Colonic mucosa (tissue), 4 donors: Measurements from ENCODE around the gene DLGAP1. TPM values are rescaled to one million over a fixed set of nuclear protein-coding genes. Genes with fewer than 3 reads are reported as not detected.

Experiments
- DNase-seq: peaks from one replicate; pipeline ENCODE4 v3.0.0-alpha.2; 2020
- H3K27ac ChIP-seq: fragments of 200-600 bp; one replicate; pipeline ENCODE4 v1.8.0; 2021
- H3K27me3 ChIP-seq: fragments of 200-600 bp; one replicate; pipeline ENCODE4 v1.8.0; 2021
- H3K36me3 ChIP-seq: fragments of 200-600 bp; one replicate; pipeline ENCODE4 v1.8.0; 2021
- H3K4me1 ChIP-seq: fragments of 200-600 bp; one replicate; pipeline ENCODE4 v1.8.0; 2021; ENCODE audit warnings: mild to moderate bottlenecking
- H3K4me3 ChIP-seq: fragments of 200-600 bp; one replicate; pipeline ENCODE4 v1.8.0; 2021
- H3K9ac ChIP-seq, 2 donors: one replicate each; pipeline ENCODE4 v1.7.0; 2013; ENCODE audit warnings: control low read depth in 2 of 2, low read depth in 2 of 2, low read length in 2 of 2
- H3K9me3 ChIP-seq: fragments of 200-600 bp; one replicate; pipeline ENCODE4 v1.8.0; 2021
- CTCF ChIP-seq: fragments of 200-600 bp; IDR thresholded peaks from one replicate; pipeline ENCODE4 v1.8.0; 2022; ENCODE audit warnings: antibody characterized with exemption, mild to moderate bottlenecking
- intact Hi-C: fragments of 100-400 bp; cut with DNase I; formaldehyde crosslinking; loops from one replicate; pipeline ENCODE4 v1.14.1; 2022
- total RNA-seq, 2 donors: library from RNA; stranded (reverse); fragmentation: NEBNext Ultra II Directional in 1 of 2; extraction: Animal tissue kit (Norgen Biotek cat#: 25700) in 1 of 2; gene quantifications; one replicate each; pipeline ENCODE4 v1.2.1, GENCODE V29; 2021
- donor health status: healthy.
- donor health status: DM: no; HTN: no; CAD: no.
- donor health status: DM: no; HTN: no; CAD: no.

DLGAP1 gene
- total RNA-seq, 2 donors from 2014 or later: 0.25 to 0.50 TPM

- no peak overlapping the region for H3K27ac ChIP-seq
- no peaks in the 10 kb centered on the region for H3K9me3 ChIP-seq
- H3K27me3 ChIP-seq: no peaks in the 10 kb centered on the region
- TF ChIP-seq CTCF: no peak
- intact Hi-C loops: no loop called here
- no peak overlapping the region for H3K9ac ChIP-seq
- H3K36me3 ChIP-seq: no peaks in the 10 kb centered on the region
- no peaks in the 10 kb centered on the region for H3K4me1 ChIP-seq
- H3K4me3 ChIP-seq: no peak overlapping the region
- no peak for DNase-seq
Observed at GRCh38 chr18:4391859-4392258, 63.2 kb downstream of the DLGAP1 start.

DNA sequence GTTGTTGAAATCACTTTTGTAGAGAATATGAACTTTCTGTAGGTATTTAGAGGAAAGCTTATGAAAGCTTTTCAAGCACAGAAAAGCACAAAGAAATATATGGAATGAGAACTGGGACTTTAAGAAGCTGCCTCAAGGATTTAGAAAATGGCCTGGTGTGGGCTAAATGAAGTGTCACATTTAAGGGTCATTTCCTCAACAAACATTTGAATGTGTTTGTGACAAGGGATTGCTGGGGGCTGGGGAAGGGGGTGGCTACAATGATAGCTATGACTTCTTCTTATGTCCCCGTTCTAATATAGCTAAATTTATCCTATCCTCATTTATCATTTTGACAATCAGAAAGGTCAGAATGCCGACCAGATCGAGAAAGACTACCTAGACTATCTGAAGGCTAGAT, 69.2 kb downstream of the DLGAP1 start:
- Histone ChIP-seq H3K27ac (no peak overlapping the region), H3K9me3 (no peaks in the 10 kb centered on the region), H3K27me3 (no peaks in the 10 kb centered on the region), H3K9ac (no peak overlapping the region), H3K36me3 (no peaks in the 10 kb centered on the region), H3K4me1 (no peaks in the 10 kb centered on the region), H3K4me3 (no peak overlapping the region)
- no peak for DNase-seq
- TF ChIP-seq CTCF: no peak
- intact Hi-C loops: no loop called here

GRCh38 chr18:4384932-4385331, 70.2 kb downstream of the DLGAP1 start:
- Histone ChIP-seq H3K9me3 (no peaks in the 10 kb centered on the region), H3K27ac (no peak overlapping the region), H3K4me3 (no peak overlapping the region), H3K4me1 (no peaks in the 10 kb centered on the region), H3K36me3 (no peaks in the 10 kb centered on the region), H3K9ac (no peak overlapping the region), H3K27me3 (no peaks in the 10 kb centered on the region)
- intact Hi-C loops: no loop called here
- DNase-seq: no peak
- TF ChIP-seq CTCF: no peak

DNA sequence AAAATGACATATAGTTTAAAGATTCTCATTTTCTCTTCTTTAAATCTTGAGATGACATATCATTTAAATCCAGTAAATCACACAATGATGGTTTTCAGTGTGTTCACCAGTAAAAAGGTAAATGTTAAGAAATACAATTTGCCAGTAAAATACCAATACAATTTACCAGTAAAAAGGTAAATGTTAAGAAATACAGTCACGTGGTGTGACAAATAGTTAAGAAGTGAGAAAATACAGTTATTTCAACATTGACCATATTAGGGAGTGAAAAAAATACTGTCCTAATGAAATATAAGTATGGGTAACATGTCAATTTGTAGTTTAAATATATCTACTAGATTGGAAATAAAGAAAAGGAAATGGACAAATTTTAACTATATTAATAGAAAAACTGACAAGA, 80.5 kb downstream of the DLGAP1 start:
- H3K9ac ChIP-seq: no peak overlapping the region
- no peak overlapping the region for H3K27ac ChIP-seq
- H3K4me3 ChIP-seq: no peak overlapping the region
- H3K36me3 ChIP-seq: no peaks in the 10 kb centered on the region
- no peak for DNase-seq
- no peaks in the 10 kb centered on the region for H3K9me3 ChIP-seq
- TF ChIP-seq CTCF: no peak
- intact Hi-C loops: no loop called here
- H3K27me3 ChIP-seq: no peaks in the 10 kb centered on the region
- no peaks in the 10 kb centered on the region for H3K4me1 ChIP-seq

DNA sequence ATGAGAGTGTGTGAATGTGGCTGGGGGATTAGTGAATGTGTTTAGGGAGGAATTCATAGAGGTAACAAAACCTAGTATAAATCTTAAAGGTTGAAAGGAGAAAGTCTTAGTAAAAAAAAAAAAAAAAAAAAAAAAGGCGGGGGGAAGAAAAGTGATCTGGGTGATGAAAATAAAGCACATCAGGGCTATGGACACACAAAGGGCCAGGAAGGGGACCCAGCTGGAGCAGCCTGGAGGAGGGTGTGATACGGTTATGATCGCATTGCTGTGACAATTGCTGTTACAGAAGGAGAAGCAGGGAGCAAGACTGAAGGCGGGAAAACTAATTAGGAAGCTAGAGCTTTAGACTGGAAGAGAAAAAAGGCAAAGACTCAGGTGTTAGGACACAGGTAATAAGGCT, 85.4 kb downstream of the DLGAP1 start:
- H3K4me1 ChIP-seq: no peaks in the 10 kb centered on the region
- DNase-seq: no peak
- H3K27ac ChIP-seq: no peak overlapping the region
- no peak for TF ChIP-seq CTCF
- H3K36me3 ChIP-seq: no peaks in the 10 kb centered on the region
- H3K9me3 ChIP-seq: no peaks in the 10 kb centered on the region
- no peak overlapping the region for H3K9ac ChIP-seq
- no peak overlapping the region for H3K4me3 ChIP-seq
- H3K27me3 ChIP-seq: no peaks in the 10 kb centered on the region
- intact Hi-C loops: no loop called here

- no peak for DNase-seq
- H3K36me3 ChIP-seq: no peaks in the 10 kb centered on the region
- no peaks in the 10 kb centered on the region for H3K27me3 ChIP-seq
- TF ChIP-seq CTCF: no peak
- H3K4me3 ChIP-seq: no peak overlapping the region
- H3K4me1 ChIP-seq: no peaks in the 10 kb centered on the region
- H3K9me3 ChIP-seq: no peaks in the 10 kb centered on the region
- H3K27ac ChIP-seq: no peak overlapping the region
- H3K9ac ChIP-seq: no peak overlapping the region
- intact Hi-C loops: no loop called here
Observed at GRCh38 chr18:4360221-4360715, 94.8 kb downstream of the DLGAP1 start.
